GM23338 (cell line): ENCODE results near the gene CDKN3. TPM values are rescaled to one million over a fixed set of nuclear protein-coding genes. Genes with fewer than 3 reads are reported as not detected.

Experiments used
- ATAC-seq: fragments of 200-7000 bp; cut with Tn5 transposase; 3 replicates; pipeline ENCODE4 v1.9.1; 2020
- DNase-seq: peaks from one replicate; pipeline ENCODE4 v3.0.0-alpha.2; 2015; ENCODE audit warnings: low spot score
- H2AFZ ChIP-seq: fragments of 200-600 bp; sonication (generic); 2 replicates; pipeline ENCODE4 v1.8.0; 2016; ENCODE audit warnings: antibody characterized with exemption, mild to moderate bottlenecking, moderate library complexity
- H3F3A ChIP-seq: fragments of 200-600 bp; sonication (generic); replicated peaks from 2 replicates; pipeline ENCODE4 v1.8.0; 2017; ENCODE audit warnings: antibody characterized with exemption, mixed run types, low read depth
- H3K27ac ChIP-seq: fragments of 200-600 bp; sonication (generic); 2 replicates; pipeline ENCODE4 v1.6.1; 2016; ENCODE audit warnings: low read depth
- H3K27me3 ChIP-seq: fragments of 200-600 bp; sonication (generic); 2 replicates; pipeline ENCODE4 v1.8.0; 2016; ENCODE audit warnings: mild to moderate bottlenecking, mixed run types, moderate library complexity; ENCODE audit not compliant: insufficient read depth
- H3K36me3 ChIP-seq: fragments of 200-600 bp; sonication (generic); 2 replicates; pipeline ENCODE4 v1.8.0; 2016; ENCODE audit warnings: mild to moderate bottlenecking; ENCODE audit not compliant: insufficient read depth
- H3K4me1 ChIP-seq: fragments of 200-600 bp; sonication (generic); 2 replicates; pipeline ENCODE4 v1.8.0; 2016; ENCODE audit warnings: mild to moderate bottlenecking, moderate library complexity; ENCODE audit not compliant: insufficient read depth
- H3K4me2 ChIP-seq: fragments of 200-600 bp; sonication (generic); 2 replicates; pipeline ENCODE4 v1.7.1; 2017; ENCODE audit warnings: mixed run types
- H3K4me3 ChIP-seq: fragments of 200-600 bp; sonication (generic); 2 replicates; pipeline ENCODE4 v1.6.1; 2016; ENCODE audit warnings: mixed run types
- H3K79me2 ChIP-seq: fragments of 200-600 bp; sonication (generic); replicated peaks from 2 replicates; pipeline ENCODE4 v1.8.0; 2017; ENCODE audit warnings: mild to moderate bottlenecking; ENCODE audit not compliant: insufficient read depth
- H3K9me2 ChIP-seq: fragments of 200-600 bp; sonication (generic); 2 replicates; pipeline ENCODE4 v1.8.0; 2017; ENCODE audit not compliant: insufficient read depth
- H4K20me1 ChIP-seq: fragments of 200-600 bp; sonication (generic); replicated peaks from 2 replicates; pipeline ENCODE4 v1.8.0; 2017; ENCODE audit warnings: mild to moderate bottlenecking; ENCODE audit not compliant: insufficient read depth
- H3K27ac Mint-ChIP-seq: 2 replicates; pipeline ENCODE4 v1.8.0; 2020; ENCODE audit warnings: inconsistent platforms, mild to moderate bottlenecking, moderate library complexity, mixed read lengths
- H3K27me3 Mint-ChIP-seq: 3 replicates; pipeline ENCODE4 v1.8.0; 2022; ENCODE audit warnings: low read depth, mild to moderate bottlenecking, moderate library complexity, mixed read lengths, inconsistent platforms; ENCODE audit not compliant: insufficient read depth, poor library complexity
- H3K36me3 Mint-ChIP-seq: 3 replicates; pipeline ENCODE4 v1.8.0; 2021; ENCODE audit warnings: low read depth, mild to moderate bottlenecking, inconsistent platforms, moderate library complexity, mixed read lengths
- H3K4me1 Mint-ChIP-seq: 3 replicates; pipeline ENCODE4 v1.8.0; 2020; ENCODE audit warnings: mild to moderate bottlenecking, inconsistent platforms, mixed read lengths
- H3K4me3 Mint-ChIP-seq: 3 replicates; pipeline ENCODE4 v1.8.0; 2021; ENCODE audit warnings: moderate library complexity, mild to moderate bottlenecking, inconsistent platforms, mixed read lengths
- H3K9me3 Mint-ChIP-seq: 3 replicates; pipeline ENCODE4 v1.8.0; 2020; ENCODE audit warnings: moderate library complexity, mild to moderate bottlenecking, inconsistent platforms, mixed read lengths
- CREB1 ChIP-seq: fragments of 250-450 bp; sonication (Bioruptor Pico); IDR thresholded peaks from 2 replicates; pipeline ENCODE4 v1.5.0; 2020; ENCODE audit warnings: low read depth, mild to moderate bottlenecking, moderate library complexity
- CTCF ChIP-seq, 2 experiments: fragments of 200-600 bp in 1 of 2; sonication (generic) in 1 of 2; conservative IDR thresholded peaks; 2 replicates each; pipeline versions ENCODE4 v1.5.1 to v1.6.1; 2016 to 2017; ENCODE audit warnings: antibody characterized with exemption in 2 of 2, low read depth in 2 of 2, mild to moderate bottlenecking in 2 of 2, moderate library complexity in 1 of 2
- ETS1 ChIP-seq: IDR thresholded peaks from 2 replicates; pipeline ENCODE4 v1.6.1; 2016; ENCODE audit warnings: antibody characterized with exemption
- EZH2 ChIP-seq: fragments of 200-600 bp; sonication (generic); IDR thresholded peaks from one replicate; pipeline ENCODE4 v1.8.0; 2017; ENCODE audit warnings: antibody characterized with exemption, mild to moderate bottlenecking, low read depth; ENCODE audit not compliant: unreplicated experiment
- EZH2phosphoT487 ChIP-seq: fragments of 200-600 bp; sonication (generic); IDR thresholded peaks from one replicate; pipeline ENCODE4 v1.8.1; 2018; ENCODE audit warnings: antibody characterized with exemption; ENCODE audit not compliant: unreplicated experiment
- JUNB ChIP-seq: IDR thresholded peaks from one replicate; pipeline ENCODE4 v1.6.1; 2016; ENCODE audit warnings: antibody characterized with exemption; ENCODE audit not compliant: unreplicated experiment
- NANOG ChIP-seq: IDR thresholded peaks from 2 replicates; pipeline ENCODE4 v1.6.1; 2016; ENCODE audit warnings: antibody characterized with exemption, borderline replicate concordance
- REST ChIP-seq: IDR thresholded peaks from one replicate; pipeline ENCODE4 v1.6.1; 2018; ENCODE audit warnings: antibody characterized with exemption; ENCODE audit not compliant: unreplicated experiment
- STAT1 ChIP-seq: IDR thresholded peaks from one replicate; pipeline ENCODE4 v1.6.1; 2016; ENCODE audit warnings: antibody characterized with exemption; ENCODE audit not compliant: unreplicated experiment
- ZNF114 ChIP-seq: fragments of 250-450 bp; sonication (Bioruptor Pico); IDR thresholded peaks from 2 replicates; pipeline ENCODE4 v1.5.0; 2020; ENCODE audit warnings: mild to moderate bottlenecking, moderate library complexity
- ZNF331 ChIP-seq: fragments of 250-450 bp; sonication (Bioruptor Pico); IDR thresholded peaks from 2 replicates; pipeline ENCODE4 v1.5.0; 2020; ENCODE audit warnings: low read depth, mild to moderate bottlenecking, moderate library complexity
- ZNF462 ChIP-seq: fragments of 250-450 bp; sonication (Bioruptor Pico); IDR thresholded peaks from 2 replicates; pipeline ENCODE4 v1.5.0; 2020; ENCODE audit warnings: mild to moderate bottlenecking, moderate library complexity
- polyA plus RNA-seq: library from polyadenylated mRNA; unstranded; fragments of >200 nt; fragmentation: Nextera tagmentation; extraction: Ambion mirVana; gene quantifications from 2 replicates; pipeline ENCODE4 v1.2.1, GENCODE V29; 2016
- total RNA-seq: library from RNA; depleted of rRNA; stranded (reverse); fragments of >200 nt; shearing (Covaris generic); gene quantifications from 2 replicates; pipeline ENCODE4 v1.2.3, GENCODE V29; 2014

CDKN3 gene
- total and polyA plus RNA-seq, 2 experiments from 2014 or later = 36.3 to 97.4 TPM

GRCh38 chr14:54423991-54424390 is 27.2 kb downstream of the CDKN3 start:
- Histone ChIP-seq H3K79me2 (0 out of 2 replicates have a peak, but pooled peaks cover 11% of the 10 kb centered on the region), H3K27me3 (no peaks in the 10 kb centered on the region), H4K20me1 (peaks cover 5% of the 10 kb centered on the region; the same call in 1 of the 2 replicates), H2AFZ (no peak overlapping the region), H3K9me2 (no peaks in the 10 kb centered on the region), H3K27ac (peak overlapping the region; percentile 29; the same call in 1 of the 2 replicates), H3K36me3 (peaks cover 20% of the 10 kb centered on the region), H3K4me1 (no peaks in the 10 kb centered on the region), H3F3A (no peaks in the 10 kb centered on the region), H3K4me2 (no peak overlapping the region), H3K4me3 (no peak overlapping the region)
- H3K4me3 Mint-ChIP-seq = no peak overlapping the region
- H3K27ac Mint-ChIP-seq = no peak overlapping the region
- H3K9me3 Mint-ChIP-seq = no peaks in the 10 kb centered on the region
- H3K27me3 Mint-ChIP-seq = peaks cover 2% of the 10 kb centered on the region
- H3K36me3 Mint-ChIP-seq = peaks cover 28% of the 10 kb centered on the region
- TF ChIP-seq ZNF331 (CRISPR knock-in tag) (no peak), ETS1 (no peak), EZH2phosphoT487 (no peak), STAT1 (no peak), ZNF462 (no peak), JUNB (no peak), EZH2 (no peak), NANOG (no peak), ZNF114 (CRISPR knock-in tag) (no peak), CREB1 (CRISPR knock-in tag) (no peak), CTCF (conservative IDR thresholded peaks at IDR 0.05; ENCODE audit: low read depth in 2 of 2) (no peak), REST (no peak)
- DNase-seq = no peak
- ATAC-seq = no peak
- peaks cover 5% of the 10 kb centered on the region; the same call in 2 of the 3 replicates for H3K4me1 Mint-ChIP-seq
